Islet of Langerhans (tissue), 1 donor: ENCODE measurements around the gene IZUMO4.

Experiments
- FAIRE-seq: peaks from one replicate; lab custom pipeline; 2011; peaks lifted over from hg19 to GRCh38; lab: Jason Lieb, UNC

Gene IZUMO4

DNA sequence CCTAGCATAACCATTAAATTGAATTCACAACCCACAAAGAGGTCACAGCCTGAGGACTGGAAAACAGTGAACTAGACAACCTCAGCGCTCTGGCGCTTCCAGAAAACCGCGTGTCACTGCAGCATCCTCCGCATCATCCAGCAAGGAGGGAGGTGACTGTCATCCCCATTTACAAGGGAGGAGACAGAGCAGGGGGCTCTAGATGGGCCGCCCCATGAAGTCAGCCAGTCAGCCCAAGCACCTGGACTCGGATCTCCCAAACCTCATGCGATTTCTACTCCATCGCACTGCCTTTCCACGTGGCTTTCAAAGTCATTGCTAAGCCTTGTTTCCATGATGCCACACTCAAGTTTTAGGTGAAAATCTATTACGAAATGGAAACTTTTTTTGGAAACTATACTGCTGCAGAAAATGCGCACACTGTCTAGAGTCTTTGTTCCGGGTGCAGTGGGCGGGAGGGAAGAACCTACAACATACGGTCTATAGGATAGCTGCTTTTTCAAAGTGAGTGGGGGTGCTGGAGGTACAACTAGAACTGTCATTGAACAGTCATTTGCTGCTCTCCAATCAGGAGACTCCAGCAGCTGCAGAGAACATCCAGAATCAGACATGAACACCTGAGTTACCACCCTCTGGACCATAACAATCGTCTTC lies 51.9 kb downstream of the IZUMO4 start:
- no peak for FAIRE-seq
